B cell (primary cell): ENCODE measurements around the gene AKTIP. TPM values are rescaled to one million over a fixed set of nuclear protein-coding genes. Genes with fewer than 3 reads are reported as not detected.

ENCODE experiments used
- ATAC-seq: fragments of 200-7000 bp; cut with Tn5 transposase; one replicate; pipeline ENCODE4 v1.10.0; 2021; ENCODE audit warnings: low read depth, mild to moderate bottlenecking, moderate number of reproducible peaks, moderate library complexity
- CTCF ChIA-PET: fragments of 350-600 bp; sonication (Branson Sonifier 250); formaldehyde crosslinking; loops from one replicate; lab custom pipeline; 2021; ENCODE audit warnings: antibody characterized with exemption, inconsistent platforms; lab: Charles Lee
- POLR2A ChIA-PET: fragments of 350-600 bp; sonication (Branson Sonifier 250); formaldehyde crosslinking; loops from one replicate; lab custom pipeline; 2021; ENCODE audit warnings: antibody characterized with exemption; lab: Charles Lee
- DNase-seq: peaks from one replicate; pipeline ENCODE4 v3.0.0; 2013
- H2AFZ ChIP-seq: 2 replicates; pipeline ENCODE4 v1.6.1; 2012; ENCODE audit warnings: mild to moderate bottlenecking, low read depth, low read length; ENCODE audit not compliant: insufficient read depth, poor library complexity, severe bottlenecking
- H3K27ac ChIP-seq, 2 donors: 1 replicate in 1 of 2; 2 replicates in 1 of 2; pipeline ENCODE4 v1.5.1; 2012 to 2013; ENCODE audit warnings: low read length in 2 of 2, mild to moderate bottlenecking in 2 of 2, moderate library complexity in 1 of 2
- H3K27me3 ChIP-seq, 4 experiments: fragments of 200-600 bp in 1 of 4; sonication (generic) in 1 of 4; replicated peaks in 1 of 4; 1 replicate in 2 of 4; 2 replicates in 2 of 4; pipeline versions ENCODE4 v1.6.1 to v1.7.0; 2013 to 2016; ENCODE audit warnings: low read length in 3 of 4, mild to moderate bottlenecking in 2 of 4, mixed read lengths in 1 of 4, moderate library complexity in 1 of 4; ENCODE audit not compliant: insufficient read depth in 4 of 4, control insufficient read depth in 3 of 4; ENCODE audit errors: control extremely low read depth in 1 of 4
- H3K36me3 ChIP-seq, 2 experiments: replicated peaks in 1 of 2; 1 replicate in 1 of 2; 2 replicates in 1 of 2; pipeline versions ENCODE4 v1.6.1 to v1.7.1; 2013; ENCODE audit warnings: low read length in 1 of 2; ENCODE audit not compliant: insufficient read depth in 2 of 2, control insufficient read depth in 1 of 2; ENCODE audit errors: control extremely low read depth in 1 of 2, extremely low read depth in 1 of 2
- H3K4me1 ChIP-seq, 2 donors: fragments of 200-600 bp in 1 of 2; sonication (generic) in 1 of 2; 1 replicate in 1 of 2; 2 replicates in 1 of 2; pipeline versions ENCODE4 v1.5.1 to v1.6.1; 2013 to 2017; ENCODE audit warnings: low read length in 2 of 2; ENCODE audit not compliant: control insufficient read depth in 2 of 2, insufficient read depth in 2 of 2
- H3K4me2 ChIP-seq: replicated peaks from 2 replicates; pipeline ENCODE3; 2012; ENCODE audit warnings: mild to moderate bottlenecking, low read depth, low read length; ENCODE audit not compliant: poor library complexity, severe bottlenecking
- H3K4me3 ChIP-seq, 5 experiments: fragments of 200-600 bp in 1 of 5; sonication (generic) in 1 of 5; 1 replicate in 3 of 5; 2 replicates in 2 of 5; pipeline versions ENCODE4 v1.5.1 to v1.7.0; 2011 to 2016; ENCODE audit warnings: low read length in 4 of 5, mild to moderate bottlenecking in 4 of 5, low read depth in 2 of 5, control low read depth in 1 of 5, moderate library complexity in 1 of 5; ENCODE audit not compliant: insufficient read depth in 1 of 5; ENCODE audit errors: control extremely low read depth in 1 of 5, extremely low read depth in 1 of 5
- H3K79me2 ChIP-seq: fragments of 200-600 bp; sonication (generic); one replicate; pipeline ENCODE4 v1.6.0; 2016; ENCODE audit warnings: low read length; ENCODE audit not compliant: control insufficient read depth, insufficient read depth
- H3K9ac ChIP-seq: fragments of 200-600 bp; sonication (generic); 2 replicates; pipeline ENCODE4 v1.6.1; 2017; ENCODE audit warnings: mild to moderate bottlenecking, low read length, moderate library complexity
- H3K9me3 ChIP-seq, 3 donors: one replicate each; pipeline versions ENCODE4 v1.6.1 to v1.7.1; 2013; ENCODE audit warnings: low read length in 2 of 3; ENCODE audit not compliant: control insufficient read depth in 2 of 3, insufficient read depth in 1 of 3; ENCODE audit errors: control extremely low read depth in 1 of 3
- H4K20me1 ChIP-seq: 2 replicates; pipeline ENCODE4 v1.6.0; 2012; ENCODE audit warnings: mild to moderate bottlenecking, low read length; ENCODE audit not compliant: insufficient read depth, control insufficient read depth, poor library complexity, severe bottlenecking
- H3K27ac Mint-ChIP-seq: one replicate; pipeline ENCODE4 v1.8.0; 2021; ENCODE audit warnings: mixed read lengths
- H3K27me3 Mint-ChIP-seq: one replicate; pipeline ENCODE4 v1.8.0; 2021; ENCODE audit warnings: mixed read lengths
- H3K4me1 Mint-ChIP-seq: one replicate; pipeline ENCODE4 v1.8.0; 2021; ENCODE audit warnings: mixed read lengths
- H3K4me3 Mint-ChIP-seq: one replicate; pipeline ENCODE4 v1.8.0; 2021; ENCODE audit warnings: mixed read lengths
- H3K9me3 Mint-ChIP-seq: one replicate; pipeline ENCODE4 v1.8.0; 2022; ENCODE audit warnings: mixed read lengths; ENCODE audit not compliant: insufficient read depth
- EZH2 ChIP-seq: IDR thresholded peaks from 2 replicates; pipeline ENCODE4 v1.6.1; 2012; ENCODE audit warnings: borderline replicate concordance, low read depth, mild to moderate bottlenecking, moderate library complexity, low read length; ENCODE audit not compliant: insufficient read depth, poor library complexity, severe bottlenecking
- WGBS: methylation state at CpG from one replicate; pipeline ENCODE4 v1.1.5; 2013; ENCODE audit warnings: missing lambda C conversion rate; ENCODE audit not compliant: insufficient coverage; 5-methylcytosine and 5-hydroxymethylcytosine counted together
- intact Hi-C: fragments of 100-400 bp; cut with micrococcal nuclease; formaldehyde crosslinking; loops from one replicate; pipeline ENCODE4 v1.10.0; 2022
- polyA plus RNA-seq: library from polyadenylated mRNA; depleted of rRNA; stranded (reverse); fragments of >200 nt; gene quantifications from 2 replicates; pipeline ENCODE4 v1.2.3, GENCODE V29; 2012
- total RNA-seq, 2 donors: library from RNA; stranded (reverse); fragments of 120-200 nt in 1 of 2; gene quantifications; 1 replicate in 1 of 2; 2 replicates in 1 of 2; pipeline versions ENCODE4 v1.2.3 to v1.2.4, GENCODE V29; 2013 to 2022
- TF ChIP-seq, protein P1 (sequence below): fragments of 200-600 bp; IDR thresholded peaks from one replicate; pipeline ENCODE4 v1.8.0; 2022; ENCODE audit warnings: antibody characterized with exemption, mild to moderate bottlenecking

Gene AKTIP
- total and polyA plus RNA-seq, 2 donors (not counting 1 experiment from before 2014, with no cell fraction given), result 12.6 to 24.0 TPM

DNA sequence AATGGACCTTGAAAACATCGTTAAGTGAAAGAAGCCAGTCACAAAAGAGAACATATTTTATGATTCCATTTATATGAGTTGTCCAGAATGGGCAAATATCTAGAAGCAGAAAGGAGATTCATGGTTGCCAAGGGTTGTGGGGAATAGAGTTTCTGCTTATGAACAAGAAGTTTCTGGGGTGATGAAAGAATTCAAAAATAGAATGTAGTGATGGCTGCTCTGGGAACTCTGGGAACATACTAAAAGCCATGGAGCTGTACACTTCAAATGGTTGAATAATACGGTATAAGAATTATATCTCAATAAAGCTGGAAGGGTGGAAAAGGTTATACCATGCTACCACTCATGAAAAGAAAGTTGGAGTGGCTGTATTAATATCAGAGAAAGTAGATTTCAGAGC, 18.5 kb downstream of the AKTIP start:
- H3K4me1 ChIP-seq, result no peaks in the 10 kb centered on the region
- Mint-ChIP-seq H3K9me3 (peaks cover 4% of the 10 kb centered on the region), H3K27me3 (no peaks in the 10 kb centered on the region), H3K4me1 (no peaks in the 10 kb centered on the region), H3K27ac (no peak overlapping the region), H3K4me3 (no peak overlapping the region)
- no peaks in the 10 kb centered on the region for H3K27me3 ChIP-seq
- TF ChIP-seq, protein P1, sequence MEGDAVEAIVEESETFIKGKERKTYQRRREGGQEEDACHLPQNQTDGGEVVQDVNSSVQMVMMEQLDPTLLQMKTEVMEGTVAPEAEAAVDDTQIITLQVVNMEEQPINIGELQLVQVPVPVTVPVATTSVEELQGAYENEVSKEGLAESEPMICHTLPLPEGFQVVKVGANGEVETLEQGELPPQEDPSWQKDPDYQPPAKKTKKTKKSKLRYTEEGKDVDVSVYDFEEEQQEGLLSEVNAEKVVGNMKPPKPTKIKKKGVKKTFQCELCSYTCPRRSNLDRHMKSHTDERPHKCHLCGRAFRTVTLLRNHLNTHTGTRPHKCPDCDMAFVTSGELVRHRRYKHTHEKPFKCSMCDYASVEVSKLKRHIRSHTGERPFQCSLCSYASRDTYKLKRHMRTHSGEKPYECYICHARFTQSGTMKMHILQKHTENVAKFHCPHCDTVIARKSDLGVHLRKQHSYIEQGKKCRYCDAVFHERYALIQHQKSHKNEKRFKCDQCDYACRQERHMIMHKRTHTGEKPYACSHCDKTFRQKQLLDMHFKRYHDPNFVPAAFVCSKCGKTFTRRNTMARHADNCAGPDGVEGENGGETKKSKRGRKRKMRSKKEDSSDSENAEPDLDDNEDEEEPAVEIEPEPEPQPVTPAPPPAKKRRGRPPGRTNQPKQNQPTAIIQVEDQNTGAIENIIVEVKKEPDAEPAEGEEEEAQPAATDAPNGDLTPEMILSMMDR, result no peak
- TF ChIP-seq EZH2, result no peak
- WGBS, result no CpG with 5 or more reads among the region's 2 CpGs
- peaks cover 17 to 88% of the 10 kb centered on the region in 2 experiments for H3K36me3 ChIP-seq
- ATAC-seq (no peak), DNase-seq (no peak)
- H3K79me2 ChIP-seq, result no peaks in the 10 kb centered on the region
- H4K20me1 ChIP-seq, result no peaks in the 10 kb centered on the region
- CTCF ChIA-PET, result no interaction called here
- POLR2A ChIA-PET, result no interaction called here
- no peak overlapping the region for H3K27ac ChIP-seq
- intact Hi-C loops, result no loop called here
- no peak overlapping the region for H3K4me2 ChIP-seq
- H3K9me3 ChIP-seq, result peaks cover 2 to 10% (median 9%) of the 10 kb centered on the region in 3 donors
- H3K4me3 ChIP-seq, result no peak overlapping the region
- H3K9ac ChIP-seq, result no peak overlapping the region
- no peak overlapping the region for H2AFZ ChIP-seq

DNA sequence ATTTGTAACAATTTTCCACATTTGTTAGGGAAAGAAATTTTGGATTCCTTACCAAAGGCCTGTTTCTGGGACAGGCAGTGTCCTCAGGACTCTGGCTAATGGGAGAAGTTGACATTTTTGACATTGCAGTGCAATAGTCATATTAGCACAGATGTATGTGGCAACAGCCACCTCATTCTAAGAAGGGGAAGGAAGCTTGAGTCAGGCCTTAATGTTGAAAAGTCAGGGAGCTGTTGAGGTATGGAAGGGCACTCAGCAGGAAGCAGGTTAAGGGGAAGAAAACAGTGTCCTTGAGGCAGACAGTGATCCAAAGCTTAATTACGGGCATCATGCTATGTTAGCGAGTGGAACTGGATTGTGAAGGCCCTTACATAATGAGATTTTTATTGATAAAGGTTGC, 20.9 kb downstream of the AKTIP start:
- TF ChIP-seq EZH2, result no peak
- TF ChIP-seq, protein P1, result no peak
- no peak overlapping the region for H2AFZ ChIP-seq
- Mint-ChIP-seq H3K4me1 (no peaks in the 10 kb centered on the region), H3K9me3 (peaks cover 4% of the 10 kb centered on the region), H3K27me3 (no peaks in the 10 kb centered on the region), H3K27ac (no peak overlapping the region), H3K4me3 (no peak overlapping the region)
- DNase-seq, result no peak
- no peak overlapping the region for H3K9ac ChIP-seq
- no peaks in the 10 kb centered on the region for H3K79me2 ChIP-seq
- H4K20me1 ChIP-seq, result no peaks in the 10 kb centered on the region
- H3K27me3 ChIP-seq, result no peaks in the 10 kb centered on the region
- H3K27ac ChIP-seq, result no peak overlapping the region
- no peak for ATAC-seq
- H3K4me1 ChIP-seq, result no peaks in the 10 kb centered on the region
- POLR2A ChIA-PET, result no interaction called here
- H3K9me3 ChIP-seq, result peaks cover 1 to 10% (median 9%) of the 10 kb centered on the region in 3 donors
- H3K4me2 ChIP-seq, result no peak overlapping the region
- intact Hi-C loops, result no loop called here
- H3K4me3 ChIP-seq, result no peak overlapping the region
- 100% methylated on average over 1 of the region's 2 CpGs for WGBS
- H3K36me3 ChIP-seq, result peaks cover 7 to 95% of the 10 kb centered on the region in 2 experiments
- CTCF ChIA-PET, result no interaction called here
